G401 (cell line): Measurements from ENCODE around the gene KRT3. TPM values are rescaled to one million over a fixed set of nuclear protein-coding genes. Genes with fewer than 3 reads are reported as not detected.

Experiments
- DNase-seq: peaks from one replicate; pipeline ENCODE4 v3.0.0-alpha.2; 2015; ENCODE audit warnings: low spot score
- in situ Hi-C: cut with HindIII; loops from 2 replicates; pipeline ENCODE4 v1.10.0; 2016; ENCODE audit warnings: low sequenced_read_pairs, mixed read lengths
- total RNA-seq: library from RNA; depleted of rRNA; stranded (reverse); fragments of >200 nt; shearing (Covaris generic); gene quantifications from 2 replicates; pipeline ENCODE4 v1.2.3, GENCODE V29; 2014; rRNA removed

Gene KRT3
- total RNA-seq, result not detected in 2 replicates

GRCh38 chr12:52795694-52796428 lies at the start of gene KRT3:
TSS of gene KRT3 (minus strand) at chr12:52796117. CDS start at chr12:52796042, 75 bp downstream.
- no peak for DNase-seq
- in situ Hi-C loops, result no loop called here

DNA sequence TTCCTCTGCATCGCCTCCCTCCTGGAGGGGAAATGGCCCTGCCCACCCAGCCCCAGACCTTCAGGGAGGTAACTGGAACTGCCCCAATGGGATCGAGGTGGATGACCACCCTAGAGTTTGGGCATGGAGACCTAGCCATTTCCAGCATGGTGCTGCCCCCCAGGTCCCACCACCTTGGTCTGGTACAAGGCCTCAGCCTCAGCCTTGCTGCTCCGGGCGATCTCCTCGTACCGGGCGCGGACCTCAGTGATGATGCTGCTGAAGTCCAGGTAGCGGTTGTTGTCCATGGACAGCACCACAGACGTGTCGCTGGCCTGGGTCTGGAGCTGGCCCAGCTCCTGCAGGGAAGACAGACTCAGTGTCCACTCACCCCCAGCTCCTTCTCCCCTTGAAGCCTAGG lies 48.5 kb upstream of the KRT3 start:
- DNase-seq, result no peak
- in situ Hi-C loops, result no loop called here

DNA sequence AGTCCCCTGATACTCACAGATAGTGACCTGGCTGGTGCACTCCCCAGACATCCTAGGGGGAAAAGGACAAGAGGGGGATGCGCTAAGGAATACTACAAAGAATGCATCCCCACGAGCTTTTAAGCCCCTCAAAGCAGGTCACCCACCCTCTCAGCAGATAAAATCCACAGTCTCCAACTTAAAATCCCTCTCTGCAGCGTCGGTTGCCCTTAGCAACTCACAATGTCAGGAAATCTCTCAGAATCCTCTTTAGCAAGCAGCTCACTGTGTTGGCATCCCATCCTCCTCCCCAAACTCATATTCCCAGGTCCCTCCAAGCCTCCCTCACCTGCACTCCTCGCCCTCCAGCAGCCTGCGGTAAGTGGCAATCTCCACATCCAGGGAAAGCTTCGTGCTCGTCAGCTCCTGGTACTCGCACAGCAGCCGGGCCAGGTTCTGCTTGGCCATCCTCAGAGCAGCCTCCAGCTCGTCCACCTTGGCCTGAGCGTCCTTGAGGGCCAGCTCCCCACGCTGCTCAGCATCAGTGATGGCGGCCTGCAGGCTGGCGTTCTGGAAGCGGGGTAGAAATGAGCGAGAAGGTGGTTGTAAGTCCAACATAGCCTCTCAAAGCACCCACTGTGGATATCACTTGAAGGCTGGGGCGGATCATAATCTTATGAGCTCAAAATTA lies 43.7 kb upstream of the KRT3 start:
- no peak for DNase-seq
- in situ Hi-C loops, result no loop called here

GRCh38 chr12:52838609-52839435 lies 42.9 kb upstream of the KRT3 start:
- in situ Hi-C loops, result no loop called here
- no peak for DNase-seq

- in situ Hi-C loops, result no loop called here
- no peak for DNase-seq
Observed at GRCh38 chr12:52837781-52838608, 42.1 kb upstream of the KRT3 start.

DNA sequence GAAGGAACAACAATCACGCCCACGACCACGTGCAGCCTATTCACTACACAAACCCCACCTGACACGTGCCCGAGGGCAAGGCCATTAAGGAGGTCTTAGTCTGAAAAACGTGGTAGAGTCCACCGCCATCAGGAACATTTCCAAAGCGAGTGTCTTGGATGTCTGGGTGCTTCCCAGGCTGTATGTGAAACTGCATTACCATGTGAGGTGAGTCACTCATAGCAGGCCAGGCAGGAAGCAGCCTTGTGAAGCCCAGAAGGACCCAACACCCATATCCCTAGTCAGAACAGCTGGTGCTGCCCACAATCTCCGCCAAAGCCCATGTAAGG lies 41.5 kb upstream of the KRT3 start:
- DNase-seq, result no peak
- in situ Hi-C loops, result no loop called here

- in situ Hi-C loops, result no loop called here
Observed at GRCh38 chr12:52836491-52837412, 40.8 kb upstream of the KRT3 start.

GRCh38 chr12:52836042-52836466 lies 40.1 kb upstream of the KRT3 start:
- DNase-seq, result no peak
- in situ Hi-C loops, result no loop called here

More at GRCh38 chr12:52836491-52837412, 40.8 kb upstream of the KRT3 start:
- no peak for DNase-seq

- DNase-seq, result no peak
- in situ Hi-C loops, result no loop called here
Observed at GRCh38 chr12:52835271-52836041, 39.5 kb upstream of the KRT3 start.

- in situ Hi-C loops, result no loop called here
- no peak for DNase-seq
Observed at GRCh38 chr12:52834727-52835001, 38.7 kb upstream of the KRT3 start.

DNA sequence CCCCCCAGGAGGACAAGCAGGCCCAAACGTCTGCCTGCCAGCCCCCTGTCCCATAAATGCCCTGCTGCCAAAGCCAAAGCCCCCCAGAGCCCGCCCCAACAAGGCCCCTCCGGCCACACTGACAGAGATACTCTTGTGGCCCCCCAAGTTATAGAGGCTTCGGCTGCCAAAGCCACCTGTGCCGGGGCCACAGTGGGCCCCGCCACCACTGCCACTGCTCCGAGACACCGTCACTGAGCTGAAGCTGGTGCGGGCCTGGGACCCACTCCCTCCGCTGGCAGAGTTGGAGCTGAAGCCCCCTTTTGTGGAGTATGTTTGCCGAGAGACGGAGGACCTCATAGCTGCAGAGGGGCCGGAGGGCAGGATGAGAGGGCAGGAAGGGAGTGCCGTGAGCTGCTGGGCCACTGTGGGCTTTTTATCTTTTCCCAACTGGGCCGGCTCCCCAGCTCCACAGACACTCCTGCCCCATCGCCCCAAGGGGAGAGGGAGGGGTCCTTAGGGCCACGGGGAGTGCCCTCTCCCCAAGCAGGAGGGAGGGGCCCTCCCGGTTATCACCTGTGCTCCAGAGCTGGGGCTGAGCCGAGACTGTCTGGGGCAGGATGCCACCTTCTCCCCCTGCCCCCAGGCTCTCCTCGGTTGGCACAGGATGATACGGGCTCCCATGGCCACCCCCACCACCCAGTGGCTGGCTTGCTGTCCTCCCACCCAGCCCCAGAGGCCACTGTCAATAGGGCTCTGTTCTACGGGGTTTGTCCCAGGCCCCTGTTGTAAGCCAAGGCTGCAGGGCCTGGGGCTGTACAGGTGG lies 38.2 kb upstream of the KRT3 start, which contains the start of gene KRT79:
Gene KRT79 (minus strand): TSS at position 390 of the 805 bp plus-strand sequence. CDS start 51 bp downstream, at position 339.
- DNase-seq, result no peak
- in situ Hi-C loops, result no loop called here

DNA sequence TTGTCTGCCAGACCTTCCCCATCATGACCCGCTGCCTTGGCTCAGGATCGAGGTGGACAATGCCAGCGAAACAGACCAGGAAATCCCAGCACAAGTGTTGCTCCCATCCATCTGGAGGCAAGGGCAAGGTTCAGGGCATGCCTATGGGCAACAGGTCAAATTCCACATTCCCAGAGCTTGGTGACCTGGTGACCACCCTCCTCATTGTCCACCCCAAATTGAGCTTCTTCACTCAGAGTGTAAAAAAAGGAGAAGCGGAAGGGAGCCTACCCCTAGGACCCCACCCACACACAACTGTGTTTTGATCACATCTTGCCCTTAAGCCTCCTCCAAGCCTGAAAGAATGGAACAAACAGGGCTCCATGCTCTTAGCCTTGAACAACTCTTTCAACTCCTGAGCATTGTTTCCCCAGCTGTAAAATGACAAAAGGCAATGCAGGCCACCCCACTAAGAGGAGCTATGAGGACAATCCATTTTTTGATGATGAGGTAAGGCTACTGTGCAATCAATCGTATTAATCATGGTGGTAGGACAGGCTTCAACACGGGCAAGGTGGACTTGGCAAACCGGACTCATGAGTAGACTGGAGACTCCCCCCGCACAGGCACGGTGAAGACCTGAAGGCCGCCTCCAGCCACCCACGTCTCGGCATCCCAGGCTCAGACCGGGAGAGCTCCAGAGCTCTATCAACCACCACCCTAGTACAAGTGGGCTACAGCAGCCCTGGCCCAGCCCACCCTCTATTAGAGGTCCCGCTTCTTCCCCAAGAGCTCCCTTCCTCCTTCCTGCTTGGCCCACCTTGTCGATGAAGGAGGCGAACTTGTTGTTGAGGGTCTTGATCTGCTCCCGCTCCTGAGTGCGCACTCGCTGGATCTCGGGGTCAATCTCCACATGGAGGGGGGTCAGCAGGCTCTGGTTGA lies 37.3 kb upstream of the KRT3 start:
- DNase-seq, result no peak
- in situ Hi-C loops, result no loop called here

DNA sequence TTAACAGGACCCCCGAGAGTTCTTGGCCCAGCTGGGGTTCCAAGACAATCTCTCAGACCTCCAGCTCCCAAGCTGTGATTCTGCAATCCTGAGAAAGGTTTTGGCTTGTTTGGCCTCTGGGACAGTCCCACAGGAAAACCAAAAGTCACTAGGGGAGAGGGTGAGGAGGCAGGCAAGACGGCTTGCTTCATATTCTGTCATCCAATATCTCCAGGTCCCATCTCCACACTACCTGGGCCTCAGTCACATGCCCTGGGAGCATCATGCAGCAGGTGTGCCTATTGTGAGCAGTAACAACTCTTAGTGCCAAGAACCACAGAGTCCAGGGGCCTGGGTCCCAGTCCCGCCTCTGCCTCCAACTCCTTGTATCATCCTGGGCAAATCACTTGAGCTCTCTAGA lies 36.5 kb upstream of the KRT3 start:
- no peak for DNase-seq
- in situ Hi-C loops, result no loop called here

GRCh38 chr12:52831251-52831650 lies 35.3 kb upstream of the KRT3 start:
- no peak for DNase-seq
- in situ Hi-C loops, result no loop called here

GRCh38 chr12:52829986-52830770 lies 34.3 kb upstream of the KRT3 start:
- no peak for DNase-seq

More at GRCh38 chr12:52829986-52830770, 34.3 kb upstream of the KRT3 start:
- in situ Hi-C loops, result no loop called here
